Activated CD8-positive, alpha-beta memory T cell treated with anti-CD3 and anti-CD28 coated beads, Interleukin-2, amount 50 U/mL, for 1 hour (primary cell): ENCODE measurements around the gene CORIN.
"Not testable (repeated sequence)": the region's sequence is repeated elsewhere in the genome, so short reads cannot be mapped to it uniquely, and the experiment has no call there.

Source experiments
- DNase-seq: peaks from one replicate; pipeline ENCODE4 v3.0.0-alpha.2; 2020; ENCODE audit errors: extremely low read depth

CORIN gene

DNA sequence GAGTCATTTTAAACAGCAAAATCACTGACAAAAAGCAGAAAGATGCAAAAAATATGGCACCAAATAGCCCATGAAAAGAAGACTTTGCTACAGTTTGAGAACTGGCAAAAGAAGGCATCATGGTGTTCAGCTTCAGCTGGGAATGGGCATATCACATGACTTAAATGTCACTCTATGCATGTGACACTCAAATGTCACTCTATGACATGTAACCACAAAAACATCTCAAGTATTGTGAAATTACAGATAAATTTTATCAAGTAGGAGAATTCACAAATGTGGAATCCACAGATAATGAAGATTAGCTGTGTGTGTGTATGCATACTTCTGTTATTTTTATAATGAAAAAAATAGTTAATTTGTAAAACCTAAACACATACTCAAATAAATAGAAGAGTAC is 270.9 kb downstream of the CORIN start:
- no peak for DNase-seq

DNA sequence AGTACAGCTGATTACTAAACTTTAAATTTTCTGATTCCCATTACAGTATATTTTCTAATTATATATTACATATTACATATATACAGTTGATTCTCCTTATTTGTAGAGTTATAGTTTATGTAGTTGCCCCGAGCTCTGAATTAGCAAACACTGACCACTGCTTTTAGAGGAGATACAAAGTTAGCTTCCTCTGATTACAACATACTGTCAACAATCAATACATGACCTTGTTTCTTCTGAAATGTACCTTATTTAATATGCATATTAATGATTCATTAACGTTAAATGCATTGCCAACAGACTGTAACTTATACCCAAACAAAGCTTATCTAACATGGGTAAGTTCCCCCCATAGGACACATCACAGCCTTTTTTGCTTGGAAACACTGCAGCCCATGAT is 271.3 kb downstream of the CORIN start:
- no peak for DNase-seq

GRCh38 chr4:47562297-47562696 is 275.6 kb downstream of the CORIN start:
- no peak for DNase-seq

- no peak for DNase-seq
These were observed 276.5 kb downstream of the CORIN start for GRCh38 chr4:47561331-47561730.

- DNase-seq: no peak
These were observed 277.2 kb downstream of the CORIN start for GRCh38 chr4:47560682-47561081.

DNA sequence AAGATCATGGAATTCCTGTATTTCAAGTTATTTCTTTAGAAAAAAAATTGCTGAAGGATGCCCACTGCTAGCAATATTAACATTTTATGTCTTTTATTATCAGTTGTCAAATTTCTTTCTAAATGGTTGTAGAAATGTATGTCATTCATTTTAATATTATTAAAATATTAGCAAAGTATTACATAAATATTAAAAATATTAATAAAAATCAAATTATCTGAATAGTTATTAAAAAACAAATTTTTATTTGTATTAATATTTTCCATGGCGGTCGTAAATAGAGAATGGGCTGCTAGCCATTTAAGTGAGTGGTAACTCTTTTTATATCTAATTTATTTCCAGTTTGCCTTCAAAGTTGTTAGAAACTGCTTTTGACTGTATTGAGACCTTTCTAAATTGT is 280.6 kb downstream of the CORIN start:
- DNase-seq: no peak

- not testable (repeated sequence) for DNase-seq
These were observed 281.9 kb downstream of the CORIN start for GRCh38 chr4:47555920-47556319.

DNA sequence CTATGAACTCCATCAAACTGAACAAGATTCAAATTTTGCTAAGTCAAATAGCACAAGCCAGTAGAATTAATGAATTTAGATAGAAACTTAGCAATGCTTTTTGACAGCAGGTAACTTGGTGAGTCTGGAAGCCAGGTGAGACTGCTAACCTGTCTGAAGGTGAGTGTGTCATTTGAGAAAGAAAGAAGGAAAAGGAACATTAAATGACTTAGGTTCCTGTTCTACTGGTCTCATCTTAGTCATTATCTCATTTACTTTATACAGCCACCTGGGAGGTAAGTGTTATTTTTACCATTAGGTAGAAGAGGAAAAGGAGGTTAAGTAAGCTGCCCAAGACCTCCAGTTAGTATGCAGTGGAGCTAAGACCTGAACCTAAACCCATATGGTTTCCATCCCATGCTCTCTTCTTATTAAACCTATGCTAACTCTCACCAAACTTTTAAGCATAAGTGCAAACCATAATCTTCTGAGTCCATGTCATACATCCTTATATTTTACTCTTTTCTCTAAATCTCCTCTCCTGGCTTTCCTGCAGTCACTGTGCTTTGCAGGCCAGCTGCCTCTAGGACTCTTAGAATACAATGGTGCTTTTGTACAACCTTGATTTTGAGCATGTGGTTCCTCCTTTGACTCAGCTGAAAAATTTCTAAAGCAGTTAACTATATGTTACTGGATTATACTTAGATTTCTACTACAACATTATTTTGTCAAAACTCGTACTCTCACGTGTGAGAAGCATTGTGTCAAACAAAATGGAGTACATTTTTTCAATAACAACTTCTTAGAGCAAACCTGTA is 284.3 kb downstream of the CORIN start:
- no peak for DNase-seq

GRCh38 chr4:47551682-47552081 is 286.2 kb downstream of the CORIN start:
- no peak for DNase-seq

DNA sequence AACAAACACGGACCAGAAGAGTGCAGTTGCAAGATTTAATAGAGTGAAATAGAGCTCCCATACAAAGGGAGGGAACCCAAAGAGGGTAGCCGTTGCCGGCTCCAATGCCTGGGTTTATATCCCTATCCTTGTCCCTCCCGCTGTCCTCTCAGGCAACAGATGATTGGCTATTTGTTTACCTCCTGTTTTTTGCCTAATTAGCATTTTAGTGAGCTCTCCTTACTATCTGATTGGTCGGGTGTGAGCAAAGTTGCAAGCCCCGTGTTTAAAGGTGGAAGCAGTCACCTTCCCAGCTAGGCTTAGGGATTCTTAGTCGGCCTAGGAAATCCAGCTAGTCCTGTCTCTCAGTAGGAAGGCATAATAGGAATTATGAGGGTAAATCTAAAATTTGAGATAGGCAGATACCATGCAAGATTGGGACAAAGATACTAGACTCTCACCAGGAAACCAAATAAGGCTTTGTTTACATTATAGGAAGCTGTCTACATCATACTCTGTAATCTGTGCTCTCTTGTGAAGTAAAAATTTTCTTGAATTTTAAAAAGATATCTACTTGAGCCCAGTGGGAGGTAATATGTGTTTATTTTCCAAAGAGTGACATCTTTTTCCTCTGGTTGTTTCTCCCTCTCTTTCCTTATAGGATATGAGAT is 286.8 kb downstream of the CORIN start:
- DNase-seq: no peak

GRCh38 chr4:47550357-47550756 is 287.5 kb downstream of the CORIN start:
- DNase-seq: not testable (repeated sequence)
